ENCODE results near the gene DYNC1H1.

GRCh38 chr14:102079700-102079979, 115.3 kb downstream of the DYNC1H1 start:
- TF ChIP-seq POLR2A (IDR thresholded peaks at IDR 0.05; ENCODE audit: low read length) (no peak), GATA1 (IDR thresholded peaks at IDR 0.05; ENCODE audit: low read depth, low read length) (no peak)

Data from erythroblast (primary cell).